ENCODE measurements around the gene DLGAP4.

DLGAP4 gene

GRCh38 chr20:36478137-36478905 is 172.2 kb downstream of the DLGAP4 start:
- DNase-seq = no peak

- DNase-seq = no peak
These were observed 173.8 kb downstream of the DLGAP4 start for GRCh38 chr20:36479938-36480337.

- DNase-seq = no peak
These were observed 174.4 kb downstream of the DLGAP4 start for GRCh38 chr20:36480456-36481048.

- DNase-seq = peak; percentile 50 to 54 (median 51)
These were observed 175.4 kb downstream of the DLGAP4 start for GRCh38 chr20:36481380-36482043.

- peak in 1 of 4 experiments; percentile 21 for DNase-seq
These were observed 175.9 kb downstream of the DLGAP4 start for GRCh38 chr20:36482044-36482473.

- DNase-seq = no peak
These were observed 177.2 kb downstream of the DLGAP4 start for GRCh38 chr20:36483209-36483918.

- DNase-seq = no peak
These were observed 178.0 kb downstream of the DLGAP4 start for GRCh38 chr20:36483919-36484808.

GRCh38 chr20:36485286-36485685 is 179.1 kb downstream of the DLGAP4 start:
- no peak for DNase-seq

- DNase-seq = no peak
These were observed 180.9 kb downstream of the DLGAP4 start for GRCh38 chr20:36487069-36487468.

GRCh38 chr20:36490191-36490590 is 184.1 kb downstream of the DLGAP4 start:
- DNase-seq = no peak

- peak in 3 of 4 experiments; percentile 35 to 62 (median 53) for DNase-seq
These were observed 185.9 kb downstream of the DLGAP4 start for GRCh38 chr20:36491901-36492617.

- DNase-seq = peak in 3 of 4 experiments; percentile 21 to 38 (median 32)
These were observed 187.1 kb downstream of the DLGAP4 start for GRCh38 chr20:36493051-36493800.

GRCh38 chr20:36493801-36494114 is 187.6 kb downstream of the DLGAP4 start:
- DNase-seq = no peak

- no peak for DNase-seq
These were observed 190.8 kb downstream of the DLGAP4 start for GRCh38 chr20:36496707-36497669.

GRCh38 chr20:36497856-36498255 is 191.7 kb downstream of the DLGAP4 start:
- no peak for DNase-seq

- DNase-seq = no peak
These were observed 192.4 kb downstream of the DLGAP4 start for GRCh38 chr20:36498386-36499179.

- DNase-seq = no peak
These were observed 193.1 kb downstream of the DLGAP4 start for GRCh38 chr20:36499211-36499610.

GRCh38 chr20:36499723-36500501 is 193.8 kb downstream of the DLGAP4 start:
- no peak for DNase-seq
